Purkinje cell (primary cell): ENCODE data around the gene SCUBE3. TPM values are rescaled to one million over a fixed set of nuclear protein-coding genes. Genes with fewer than 3 reads are reported as not detected.

ENCODE experiments used
- polyA plus RNA-seq: library from polyadenylated mRNA; unstranded; fragments of >200 nt; fragmentation: Nextera tagmentation; gene quantifications from 2 replicates; pipeline ENCODE4 v1.2.1, GENCODE V29; 2014

SCUBE3 gene
- polyA plus RNA-seq: 1.6 and 2.1 TPM in 2 replicates

DNA sequence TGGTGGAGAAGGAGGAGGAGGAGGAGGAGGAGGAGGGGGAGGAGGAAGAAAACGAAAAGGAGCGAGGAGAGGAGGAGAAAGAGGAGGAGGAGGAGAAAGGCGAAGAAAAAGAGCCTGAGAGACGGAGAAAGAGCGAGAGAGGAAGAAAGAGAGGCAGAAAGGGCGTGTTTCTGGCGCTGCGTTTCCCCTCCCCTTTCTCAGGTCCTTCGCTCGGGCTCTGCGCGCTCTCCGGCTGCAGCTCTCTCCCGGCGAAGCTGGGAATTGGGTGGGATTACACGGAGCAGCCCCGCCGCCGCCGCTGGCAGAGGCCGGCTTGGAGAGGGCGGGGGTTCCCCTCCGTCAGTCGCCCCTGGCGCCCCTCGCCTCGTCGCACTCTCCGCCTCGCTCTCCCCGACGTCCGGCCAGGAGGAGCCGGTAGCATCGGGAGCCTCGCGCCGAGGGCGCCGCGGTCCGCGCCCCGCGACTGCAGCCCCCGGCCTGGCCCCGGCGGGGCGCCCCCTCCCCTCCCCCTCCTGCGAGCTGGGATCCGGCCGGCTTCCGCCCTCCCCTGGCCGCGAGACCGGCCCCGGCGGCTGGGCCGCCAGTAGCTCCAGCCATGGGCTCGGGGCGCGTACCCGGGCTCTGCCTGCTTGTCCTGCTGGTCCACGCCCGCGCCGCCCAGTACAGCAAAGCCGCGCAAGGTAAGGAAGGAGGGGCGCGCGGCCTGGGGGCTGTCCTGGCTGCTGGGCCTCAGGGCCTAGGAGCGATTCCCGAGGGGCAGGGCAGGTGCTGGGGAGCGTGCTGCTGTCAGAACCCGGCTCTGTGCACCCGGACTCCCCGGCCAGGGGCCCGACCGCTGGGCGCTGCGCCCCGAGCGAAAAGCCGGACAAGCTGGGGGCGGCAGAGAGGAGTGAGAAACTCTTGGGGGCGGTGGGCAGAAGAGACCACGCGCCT, at the start of gene SCUBE3:
Gene SCUBE3, plus strand, starts transcription at position 133 of the 933 bp plus-strand sequence. Its CDS starts 463 bp downstream, at position 596.

DNA sequence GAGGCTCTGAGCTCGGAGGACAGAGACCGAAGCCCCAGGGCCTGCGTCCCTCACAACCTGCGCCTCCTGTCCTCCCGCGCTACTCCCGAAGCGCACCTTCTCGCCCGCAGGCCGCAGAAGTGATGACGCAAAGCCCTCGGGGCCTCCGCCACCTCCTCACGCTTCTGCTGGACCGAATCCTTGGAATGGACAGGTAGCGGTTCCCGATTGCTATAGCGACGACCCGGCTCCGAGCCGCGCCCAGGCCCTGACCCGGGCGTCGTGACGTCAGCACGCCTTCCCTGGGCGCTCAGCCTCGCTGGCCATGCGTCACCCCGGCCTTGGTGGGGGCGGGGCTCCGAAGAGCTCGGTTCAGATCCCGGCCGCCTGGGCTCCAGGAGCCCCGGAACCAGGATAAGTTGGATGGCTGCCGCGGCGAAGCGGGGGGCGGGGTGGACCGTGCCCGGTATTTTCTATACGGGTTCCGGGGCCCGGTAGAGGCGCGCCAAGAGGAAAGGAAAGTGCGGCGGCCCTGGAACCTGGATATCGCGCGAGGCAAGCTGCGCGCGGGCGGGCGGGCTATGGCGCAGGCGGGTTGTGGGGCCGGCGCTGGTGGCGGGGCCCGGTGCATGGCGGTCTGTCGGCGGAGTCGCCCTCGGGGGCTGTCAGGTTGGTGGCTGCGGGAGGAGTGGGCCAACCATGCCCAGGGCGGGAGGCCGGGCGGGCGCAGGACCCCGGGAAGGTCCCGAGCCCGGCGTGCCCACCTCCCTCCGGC, 45.6 kb downstream of the SCUBE3 start, which contains the start of gene ZNF76:
Gene ZNF76, plus strand, starts transcription at position 542 of the 754 bp plus-strand sequence. CDS start 21,417 bp downstream, outside the sequence.

DNA sequence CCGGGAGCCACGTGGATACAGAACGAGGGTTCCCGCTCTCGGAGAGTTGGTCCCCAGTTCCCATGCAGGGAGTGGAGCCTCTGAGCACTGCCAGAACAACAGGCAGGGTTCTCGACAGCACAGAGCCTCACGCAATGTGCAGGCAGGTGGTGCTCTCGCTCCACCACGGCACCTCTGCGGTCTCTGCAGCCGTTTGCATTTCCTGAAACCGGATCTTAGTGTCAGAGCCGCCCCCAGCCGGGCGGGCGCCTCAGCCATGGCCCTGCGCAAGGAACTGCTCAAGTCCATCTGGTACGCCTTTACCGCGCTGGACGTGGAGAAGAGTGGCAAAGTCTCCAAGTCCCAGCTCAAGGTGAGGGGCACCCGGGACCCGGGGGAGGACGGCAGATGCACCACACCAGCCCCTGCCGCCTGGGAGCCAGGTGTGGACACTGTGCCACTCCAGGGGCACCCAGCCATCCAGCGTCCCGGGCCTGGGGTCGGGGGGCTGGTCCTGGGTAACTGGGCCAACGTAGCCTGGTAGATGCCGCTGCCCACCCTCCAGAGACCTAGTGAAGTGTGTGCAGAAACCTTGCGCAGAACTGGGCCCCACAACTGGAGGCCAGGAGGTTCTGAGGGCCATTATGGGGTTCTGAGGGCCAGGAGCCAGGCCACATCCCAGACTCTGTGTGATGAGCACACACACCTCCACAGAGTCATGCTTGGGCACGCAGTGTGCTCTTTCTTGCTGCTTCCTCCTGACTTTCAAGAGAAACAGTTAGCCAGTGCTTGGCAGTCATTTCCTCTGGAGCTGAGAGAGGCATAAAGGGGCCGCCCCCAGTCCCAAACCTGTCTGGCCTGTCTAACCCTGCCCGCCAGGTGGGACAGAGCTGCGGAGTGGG, 84.1 kb downstream of the SCUBE3 start, which contains the start of gene DEF6:
Gene DEF6, plus strand, starts transcription at position 218 of the 881 bp plus-strand sequence. Its CDS starts 39 bp downstream, at position 257.

Other genes with a start within 250 kb of the SCUBE3 start
- gene TCP11, start 72.6 kb upstream of the SCUBE3 start, polyA plus RNA-seq: 0.94 TPM in 1 of 2 replicates, not detected in the other
- 2.1 and 3.1 TPM in 2 replicates for gene ZNF76, start 45.8 kb downstream of the SCUBE3 start, polyA plus RNA-seq
- 0.66 and 2.3 TPM in 2 replicates for gene DEF6, start 83.9 kb downstream of the SCUBE3 start, polyA plus RNA-seq
- 0.11 and 0.28 TPM in 2 replicates for gene PPARD, start 128.6 kb downstream of the SCUBE3 start, polyA plus RNA-seq
- not detected in 2 replicates for gene FANCE, start 238.4 kb downstream of the SCUBE3 start, polyA plus RNA-seq